Sigmoid colon (tissue), 4 donors: ENCODE results near the gene UGT2B7.

Experiments used
- CTCF ChIP-seq, 4 experiments: fragments of 450-650 bp in 3 of 4; fragments of 200-600 bp in 1 of 4; IDR thresholded peaks; one replicate each; pipeline ENCODE4 v1.5.1; 2016 to 2019; ENCODE audit warnings: antibody characterized with exemption in 4 of 4, mild to moderate bottlenecking in 3 of 4, moderate library complexity in 2 of 4
- EP300 ChIP-seq, 4 donors: sonication (generic); formaldehyde crosslinking; IDR thresholded peaks; one replicate each; pipeline ENCODE4 v1.6.1; 2017; ENCODE audit warnings: antibody characterized with exemption in 4 of 4
- POLR2A ChIP-seq, 2 donors: fragments of 450-650 bp; IDR thresholded peaks; one replicate each; pipeline ENCODE4 v1.6.1; 2016; ENCODE audit warnings: antibody characterized with exemption in 2 of 2, mild to moderate bottlenecking in 2 of 2, moderate library complexity in 2 of 2

- TF ChIP-seq CTCF (IDR thresholded peaks at IDR 0.05) (no peak), POLR2A (IDR thresholded peaks at IDR 0.05) (no peak), EP300 (IDR thresholded peaks at IDR 0.05) (no peak)
These were observed 8.5 kb downstream of the UGT2B7 start for GRCh38 chr4:69104719-69105275.
